ENCODE data around the gene SRPK1. TPM values are rescaled to one million over a fixed set of nuclear protein-coding genes. Genes with fewer than 3 reads are reported as not detected.

The SRPK1 gene
- total and polyA plus RNA-seq, 4 donors = 33.1 to 55.5 (median 42.3) TPM

Other genes starting within 250 kb of the SRPK1 start
- 10 to 100 TPM in 1 of 2 donors, 1 to 10 TPM in 1; 9.8 to 19.9 TPM for gene FKBP5, start 232.2 kb downstream of the SRPK1 start, total RNA-seq
- gene FKBP5, start 232.2 kb downstream of the SRPK1 start, polyA plus RNA-seq (ENCODE audit: insufficient read length in 2 of 2) = 1 to 10 TPM; 6.9 to 9.3 TPM
- under 1 TPM; 0.40 to 0.99 TPM for gene ARMC12, start 184.1 kb downstream of the SRPK1 start, total RNA-seq
- gene ARMC12, start 184.1 kb downstream of the SRPK1 start, polyA plus RNA-seq (ENCODE audit: insufficient read length in 2 of 2) = 1 to 10 TPM; 1.4 to 3.7 TPM
- not detected for gene CLPSL2, start 144.5 kb downstream of the SRPK1 start, total RNA-seq
- gene CLPSL2, start 144.5 kb downstream of the SRPK1 start, polyA plus RNA-seq (ENCODE audit: insufficient read length in 2 of 2) = under 1 TPM in 1 of 2 donors, not detected in 1; 0.56 TPM
- gene CLPSL1, start 140.1 kb downstream of the SRPK1 start, total RNA-seq = not detected
- not detected for gene CLPSL1, start 140.1 kb downstream of the SRPK1 start, polyA plus RNA-seq (ENCODE audit: insufficient read length in 2 of 2)
- gene CLPS, start 123.8 kb downstream of the SRPK1 start, total RNA-seq = not detected
- gene CLPS, start 123.8 kb downstream of the SRPK1 start, polyA plus RNA-seq (ENCODE audit: insufficient read length in 2 of 2) = not detected
- under 1 TPM; 0.44 to 0.79 TPM for gene LHFPL5, start 115.7 kb downstream of the SRPK1 start, total RNA-seq
- 1 to 10 TPM; 1.5 to 2.0 TPM for gene LHFPL5, start 115.7 kb downstream of the SRPK1 start, polyA plus RNA-seq (ENCODE audit: insufficient read length in 2 of 2)
- gene SLC26A8, start 103.5 kb upstream of the SRPK1 start, total RNA-seq = 1 to 10 TPM in 1 of 2 donors, under 1 TPM in 1; 0.77 to 4.4 TPM
- 1 to 10 TPM; 5.5 to 5.7 TPM for gene SLC26A8, start 103.5 kb upstream of the SRPK1 start, polyA plus RNA-seq (ENCODE audit: insufficient read length in 2 of 2)
- 10 to 100 TPM; 39.7 to 55.2 TPM for gene MAPK14, start 106.7 kb upstream of the SRPK1 start, total RNA-seq
- 10 to 100 TPM; 27.3 to 32.4 TPM for gene MAPK14, start 106.7 kb upstream of the SRPK1 start, polyA plus RNA-seq (ENCODE audit: insufficient read length in 2 of 2)
- 1 to 10 TPM; 2.8 to 3.2 TPM for gene MAPK13, start 209.4 kb upstream of the SRPK1 start, total RNA-seq
- gene MAPK13, start 209.4 kb upstream of the SRPK1 start, polyA plus RNA-seq (ENCODE audit: insufficient read length in 2 of 2) = 1 to 10 TPM; 5.9 to 9.8 TPM

Measured in spinal cord (tissue), 4 donors.